HG02870 (cell line): ENCODE data around the gene YAE1.

ENCODE experiments used
- ATAC-seq: cut with Tn5 transposase; IDR thresholded peaks from one replicate; pipeline ENCODE4 v1.9.1; 2021; ENCODE audit warnings: mild to moderate bottlenecking, moderate library complexity; ENCODE audit not compliant: unreplicated experiment

Gene YAE1

DNA sequence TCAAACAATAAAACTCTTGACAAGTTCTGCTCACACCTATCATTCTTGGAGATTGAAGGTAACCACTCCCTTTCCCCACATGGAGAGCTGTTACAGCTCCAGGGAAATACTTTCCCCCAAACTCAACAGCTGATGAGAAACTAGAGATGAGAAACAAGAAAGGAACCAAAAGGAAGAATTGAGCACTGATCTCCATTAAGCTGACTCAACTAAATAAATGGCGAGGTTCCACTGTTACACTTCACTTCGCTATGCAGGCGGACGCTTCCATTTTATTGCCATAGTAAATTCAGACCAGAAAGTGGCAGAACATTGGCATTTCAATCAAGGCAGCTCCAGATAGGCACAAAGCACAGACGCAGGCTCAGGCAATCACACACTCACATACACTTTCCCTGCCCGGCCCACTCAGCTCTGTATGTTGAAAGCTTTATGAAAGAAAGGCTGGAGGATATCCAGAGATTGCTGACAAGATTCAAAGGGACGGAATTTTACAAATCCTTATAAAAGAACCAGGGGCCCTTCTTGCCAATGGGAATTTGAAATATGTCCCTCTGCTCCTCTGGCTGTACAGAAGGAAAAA is 11.5 kb upstream of the YAE1 start:
- no peak for ATAC-seq

DNA sequence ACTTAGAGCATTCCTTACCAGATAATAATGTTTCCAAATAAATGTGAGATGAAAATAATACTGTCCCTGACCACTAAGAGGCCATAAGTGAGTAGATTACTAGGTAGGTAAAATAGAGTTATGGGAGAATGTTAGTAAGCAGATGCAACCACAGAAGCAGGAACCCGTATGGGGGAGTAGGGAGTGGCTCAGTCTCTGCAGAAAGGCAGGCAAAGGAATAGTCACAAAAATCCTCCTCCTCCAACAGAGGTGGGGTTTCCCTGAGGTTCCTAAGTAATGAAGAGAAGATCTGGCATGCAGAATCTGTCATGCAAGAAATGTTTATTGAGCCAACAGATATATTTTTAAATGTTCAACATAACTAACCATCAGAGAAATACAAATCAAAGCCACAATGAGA is 9.0 kb upstream of the YAE1 start:
- ATAC-seq = no peak

DNA sequence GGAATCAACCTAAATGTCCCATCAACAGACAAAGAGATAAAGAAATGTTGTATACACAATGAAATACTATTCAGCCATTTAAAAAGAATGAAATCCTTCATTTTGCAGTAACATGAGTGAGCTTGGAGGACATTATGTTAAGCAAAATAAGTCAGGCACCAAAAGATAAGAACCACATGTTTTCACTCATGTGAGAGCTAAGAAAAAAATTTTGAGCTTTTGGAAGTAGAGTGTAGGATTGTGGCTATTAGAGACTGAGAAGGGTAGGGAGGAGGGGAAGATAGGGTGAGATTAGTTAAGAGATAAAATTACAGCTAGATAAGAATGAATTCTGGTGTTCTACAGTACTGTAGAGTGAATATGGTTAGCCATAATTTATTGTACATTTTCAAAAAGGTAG is 8.3 kb upstream of the YAE1 start:
- ATAC-seq = no peak

DNA sequence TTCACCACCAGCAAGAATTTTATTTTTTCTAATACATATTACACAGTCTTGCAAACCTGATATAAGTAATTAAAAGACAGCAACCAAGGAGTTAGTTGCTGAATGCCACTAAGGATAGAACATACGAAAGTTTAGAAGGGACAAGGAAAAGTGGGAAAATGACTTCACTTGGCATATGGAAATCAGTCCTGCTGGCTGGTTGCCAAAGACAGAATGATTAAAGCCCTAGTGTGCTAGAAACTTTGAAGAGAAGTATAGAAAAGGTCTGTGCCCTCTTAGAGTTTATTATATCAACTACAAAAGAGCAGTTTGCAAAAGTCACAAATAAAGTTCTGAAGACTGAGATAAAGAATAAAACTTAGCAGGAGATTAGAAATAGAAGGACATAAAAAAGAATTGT is 5.8 kb upstream of the YAE1 start:
- no peak for ATAC-seq

DNA sequence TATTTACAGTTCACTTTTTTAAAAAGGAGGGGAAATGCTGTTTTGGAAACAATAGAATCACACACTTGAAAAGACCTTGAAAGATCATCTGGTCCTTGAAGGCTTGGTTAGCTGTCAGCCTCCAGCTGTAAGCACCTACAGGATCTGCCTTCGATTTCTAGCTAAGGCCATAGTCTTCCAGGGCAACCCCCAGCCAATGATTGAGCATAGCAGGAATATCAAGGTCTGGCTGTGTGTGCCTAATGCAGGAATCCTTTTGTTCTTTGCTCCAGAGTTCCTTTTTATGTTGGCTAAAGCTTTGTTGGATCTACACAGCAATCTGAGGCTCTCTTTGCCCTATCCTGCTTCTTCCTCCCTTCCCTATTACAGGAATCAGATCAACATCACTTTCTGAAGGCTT is 5.2 kb upstream of the YAE1 start:
- ATAC-seq = no peak

DNA sequence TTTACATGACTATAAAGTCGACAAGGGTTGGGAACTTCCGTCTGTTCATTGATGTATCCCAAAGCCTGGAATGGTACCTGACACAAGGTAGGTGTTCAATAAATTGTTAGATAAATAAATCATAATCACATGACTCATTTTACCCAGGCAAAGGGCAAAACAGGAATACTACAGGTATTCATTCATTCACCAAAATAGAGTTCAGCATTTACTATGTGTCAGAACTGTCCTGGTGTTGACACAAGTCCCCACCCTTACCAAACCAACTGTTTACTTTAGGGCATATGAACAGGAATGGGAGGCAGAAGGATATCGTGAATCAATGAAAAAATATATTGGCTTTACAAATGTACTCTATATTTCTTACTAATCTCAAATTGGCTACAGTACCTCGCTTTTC is 666 bp upstream of the YAE1 start:
- ATAC-seq = no peak

DNA sequence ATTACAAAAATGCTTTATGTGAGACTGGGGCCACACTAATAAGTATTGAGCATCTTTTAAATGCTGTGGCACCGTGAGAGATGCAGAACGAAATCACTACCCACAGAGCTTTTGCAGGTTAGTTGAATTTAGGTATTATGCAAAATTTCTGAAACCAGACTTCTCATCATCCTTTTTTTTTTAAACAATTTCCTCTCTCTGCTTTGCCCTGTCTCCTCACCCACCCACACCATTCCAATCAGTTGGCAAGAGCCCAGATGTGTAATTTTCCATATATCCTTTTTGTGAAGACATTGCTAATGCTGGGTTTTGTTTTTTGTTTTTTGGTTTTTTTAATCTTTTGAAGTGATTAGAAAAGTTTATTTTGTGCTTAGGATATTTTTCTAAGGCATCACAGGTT is 1.1 kb downstream of the YAE1 start:
- no peak for ATAC-seq

DNA sequence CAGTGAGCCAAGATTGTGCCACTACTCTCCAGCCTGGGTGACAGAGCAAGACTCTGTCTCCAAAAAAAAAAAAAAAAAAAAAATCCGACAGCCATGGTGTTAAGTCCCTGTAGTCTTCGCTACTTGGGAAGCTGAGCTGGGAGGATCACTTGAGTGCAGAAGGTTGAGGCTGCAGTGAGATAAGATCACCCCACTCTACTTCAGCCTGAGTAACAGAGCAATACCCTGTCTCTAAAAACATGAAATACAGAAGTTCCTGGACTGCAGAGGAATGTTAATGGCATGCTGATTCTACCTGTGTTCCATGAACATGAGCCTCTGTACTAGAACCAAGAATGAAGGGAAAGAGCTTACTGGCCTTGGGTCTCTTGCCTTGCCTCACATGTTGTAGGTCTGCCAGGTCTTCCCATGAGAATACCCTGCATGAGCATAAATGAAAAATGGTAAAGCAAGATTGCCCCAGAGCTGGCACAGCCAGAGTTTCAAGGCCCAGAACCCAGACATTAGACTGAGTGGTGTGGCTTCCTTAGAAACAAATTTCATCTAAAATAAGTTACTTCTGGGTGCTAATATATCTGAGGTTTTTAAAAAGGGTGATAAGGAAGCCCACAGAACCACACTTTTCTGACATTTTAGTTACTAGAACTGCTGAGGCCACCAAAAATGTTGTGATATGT is 8.6 kb downstream of the YAE1 start:
- ATAC-seq = no peak

DNA sequence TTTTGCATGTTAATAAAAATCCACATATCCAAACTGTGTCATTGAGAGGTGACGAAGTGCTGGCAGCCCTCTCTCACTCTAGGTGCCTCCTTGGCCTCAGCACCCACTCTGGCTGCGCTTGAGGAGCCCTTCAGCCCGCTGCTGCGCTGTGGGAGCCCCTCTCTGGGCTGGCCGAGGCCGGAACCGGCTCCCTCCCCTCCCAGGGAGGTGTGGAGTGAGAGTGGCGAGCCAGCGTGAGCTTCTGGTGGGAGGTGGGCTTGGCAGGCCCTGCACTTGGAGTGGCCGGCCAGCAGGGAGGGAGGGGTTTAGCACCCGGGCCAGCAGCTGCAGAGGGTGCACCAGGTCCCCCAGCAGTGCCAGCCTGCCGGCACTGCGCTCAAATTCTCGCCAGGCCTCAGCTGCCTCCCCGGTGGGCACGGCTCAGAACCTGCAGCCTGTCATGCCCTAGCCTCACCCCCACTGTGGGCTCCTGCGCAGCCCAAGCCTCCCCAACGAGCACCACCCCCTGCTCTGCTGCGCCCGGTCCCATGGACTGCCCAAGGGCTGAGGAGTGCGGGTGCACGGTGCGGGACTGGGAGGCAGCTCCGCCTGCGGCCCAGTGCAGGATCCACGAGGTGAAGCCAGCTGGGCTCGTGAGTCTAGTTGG is 11.1 kb downstream of the YAE1 start:
- no peak for ATAC-seq

DNA sequence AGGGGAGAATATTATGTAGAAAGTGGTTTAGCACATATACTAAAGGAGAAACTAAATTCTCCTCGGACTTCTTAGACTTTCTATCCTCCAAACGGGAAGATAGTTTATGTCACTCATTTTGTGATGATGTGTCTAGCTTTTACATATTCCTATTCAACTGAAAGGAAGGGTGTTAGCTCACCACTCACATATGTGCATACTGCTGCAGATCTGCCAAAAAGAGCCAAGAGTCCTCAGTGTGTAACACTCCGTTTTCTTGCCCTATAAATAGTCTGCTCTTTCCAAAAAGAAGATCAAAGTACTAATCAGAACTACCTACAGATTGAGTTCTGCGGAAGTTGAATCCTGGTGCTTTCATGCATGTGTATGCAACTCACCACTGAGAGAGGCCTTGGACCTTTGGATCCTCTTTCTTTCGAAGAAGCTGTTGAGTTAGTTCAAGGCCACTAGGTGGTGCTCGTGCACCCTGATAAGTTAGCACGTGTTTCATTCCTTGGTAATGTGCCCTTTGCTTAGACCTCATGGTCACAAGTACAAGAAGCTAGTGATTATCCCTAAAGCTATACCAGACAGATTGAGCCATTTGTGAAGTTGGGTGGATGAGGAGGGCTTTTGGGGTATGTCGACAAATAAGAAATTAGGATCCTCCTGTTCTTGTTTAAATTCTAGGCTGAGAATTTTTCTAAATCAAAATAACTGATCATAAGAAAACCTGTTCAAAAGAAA is 14.1 kb downstream of the YAE1 start:
- ATAC-seq = peak; percentile 90

DNA sequence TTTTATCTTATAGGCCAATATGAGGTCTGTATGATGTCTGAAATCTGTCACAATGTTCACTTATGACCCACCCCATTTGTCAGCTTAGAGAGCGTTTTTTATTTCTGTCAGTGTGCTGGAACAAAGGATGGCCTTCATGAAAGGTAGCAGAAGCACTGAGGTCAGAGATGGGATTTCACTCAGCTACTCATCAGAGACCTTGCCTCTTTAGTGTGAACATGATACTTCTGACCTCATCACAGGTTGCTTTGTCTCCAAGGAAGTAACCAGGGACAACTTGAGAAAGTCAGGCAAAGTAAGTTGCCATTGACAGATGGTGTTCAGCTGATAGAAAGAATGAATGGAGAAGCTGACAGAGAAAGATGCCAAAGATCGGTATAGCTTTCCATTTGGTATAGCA is 16.3 kb downstream of the YAE1 start:
- ATAC-seq = no peak

DNA sequence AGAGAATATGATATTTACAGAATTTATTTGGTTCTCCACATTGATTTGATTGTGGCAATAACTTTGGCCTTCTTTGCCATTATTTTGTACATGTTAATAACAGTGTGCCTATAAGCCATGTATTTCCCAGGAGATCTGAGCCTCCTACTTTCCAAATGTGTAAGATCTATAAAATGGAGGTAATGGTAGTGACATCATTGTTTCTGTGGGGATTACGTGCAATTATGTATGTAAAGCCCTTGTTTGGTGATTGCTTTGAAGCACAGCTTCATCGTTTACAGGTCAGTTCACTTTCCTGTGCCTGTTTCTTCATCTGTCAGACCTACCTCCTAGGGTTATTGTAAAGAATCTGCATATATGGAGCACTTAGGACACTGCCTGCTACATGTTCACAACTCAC is 17.3 kb downstream of the YAE1 start:
- no peak for ATAC-seq

DNA sequence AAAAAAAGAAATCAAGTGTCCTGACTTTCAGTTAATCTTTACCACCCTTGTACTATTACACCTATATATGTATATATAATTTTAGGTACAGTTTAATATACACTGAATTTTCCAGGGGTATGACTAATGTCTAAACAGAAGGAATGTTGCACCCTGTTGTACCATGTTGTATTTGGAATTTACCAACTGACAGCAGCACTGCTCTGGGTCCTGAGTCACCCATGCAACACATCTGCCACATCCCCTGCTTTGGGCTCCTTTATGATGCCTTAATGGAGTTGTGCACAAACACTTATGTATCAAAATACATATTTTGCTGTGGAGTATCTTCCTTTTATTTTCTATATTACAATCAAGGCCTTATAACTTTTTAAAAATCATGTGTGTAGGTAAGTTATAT is 21.2 kb downstream of the YAE1 start:
- no peak for ATAC-seq

DNA sequence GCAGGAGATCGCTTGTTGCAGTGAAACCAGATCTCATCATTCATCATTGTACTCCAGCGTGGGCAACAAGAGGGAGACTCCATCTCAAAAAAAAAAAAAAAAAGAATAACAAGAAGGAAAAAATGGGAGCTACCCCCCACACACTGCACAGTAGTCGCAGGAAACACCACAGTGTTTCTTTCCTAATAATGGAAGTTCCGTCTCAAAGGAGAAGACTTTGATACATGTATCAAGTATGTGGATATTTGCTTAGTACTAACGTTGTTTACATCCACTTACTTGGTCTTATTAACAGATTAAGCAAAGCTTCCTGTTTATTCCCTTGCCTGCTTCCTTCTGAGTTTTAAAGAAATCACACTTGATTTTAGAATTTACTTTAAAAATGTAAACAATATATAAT is 22.2 kb downstream of the YAE1 start:
- ATAC-seq = no peak

DNA sequence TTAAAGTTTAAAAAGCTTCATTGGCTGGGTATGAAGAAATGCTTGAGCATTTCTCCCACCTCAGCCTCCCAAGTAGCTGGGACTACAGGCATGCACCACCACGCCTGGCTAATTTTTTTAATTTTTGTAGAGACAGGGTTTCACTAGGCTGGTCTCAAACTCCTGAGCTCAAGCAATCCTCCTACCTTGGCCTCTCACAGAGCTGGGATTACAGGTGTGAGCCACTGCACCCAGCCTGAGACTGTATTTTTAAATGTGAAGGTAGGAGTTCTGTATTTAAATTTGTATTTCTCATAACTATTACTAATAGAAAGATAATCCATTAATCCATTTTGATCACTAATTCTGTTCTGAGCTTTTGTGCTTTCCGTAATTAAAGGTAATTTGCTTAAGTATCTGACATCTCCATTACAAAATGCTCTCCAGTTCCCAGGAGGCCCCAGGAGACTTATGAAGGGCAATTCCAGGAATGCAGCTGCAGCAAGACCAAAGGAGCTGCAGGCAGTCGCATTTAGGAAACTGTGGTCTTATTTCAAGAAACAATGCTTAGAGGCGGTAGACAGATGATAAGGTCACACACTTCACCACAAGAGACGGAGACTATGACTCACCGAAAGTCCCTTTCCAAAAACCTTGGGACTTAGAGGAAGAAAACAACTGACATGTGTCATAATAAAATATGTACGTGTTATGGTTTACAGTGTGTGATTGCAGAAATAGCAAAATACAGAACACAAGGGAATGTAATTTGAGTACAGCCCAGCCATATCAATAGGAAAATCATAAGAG is 23.3 kb downstream of the YAE1 start:
- ATAC-seq = peak; percentile 97

DNA sequence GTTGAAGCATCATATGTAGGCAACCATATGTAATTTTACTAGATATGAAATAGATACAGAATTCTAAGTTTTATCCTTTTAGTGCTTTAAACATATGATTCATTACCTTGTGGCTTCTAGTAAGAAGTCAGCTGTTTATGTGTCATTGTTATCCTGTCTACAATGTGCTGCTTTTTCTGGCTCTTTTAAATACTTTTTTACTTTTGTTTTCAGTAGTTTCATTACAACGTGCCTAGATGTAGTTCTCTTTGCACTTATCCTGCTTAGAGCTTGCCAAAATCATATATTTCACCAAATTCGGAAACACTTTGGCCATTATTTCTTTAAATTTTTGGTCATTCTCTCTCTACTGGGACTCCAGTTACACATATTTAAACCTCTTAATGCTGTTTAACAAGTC is 26.4 kb downstream of the YAE1 start:
- no peak for ATAC-seq

DNA sequence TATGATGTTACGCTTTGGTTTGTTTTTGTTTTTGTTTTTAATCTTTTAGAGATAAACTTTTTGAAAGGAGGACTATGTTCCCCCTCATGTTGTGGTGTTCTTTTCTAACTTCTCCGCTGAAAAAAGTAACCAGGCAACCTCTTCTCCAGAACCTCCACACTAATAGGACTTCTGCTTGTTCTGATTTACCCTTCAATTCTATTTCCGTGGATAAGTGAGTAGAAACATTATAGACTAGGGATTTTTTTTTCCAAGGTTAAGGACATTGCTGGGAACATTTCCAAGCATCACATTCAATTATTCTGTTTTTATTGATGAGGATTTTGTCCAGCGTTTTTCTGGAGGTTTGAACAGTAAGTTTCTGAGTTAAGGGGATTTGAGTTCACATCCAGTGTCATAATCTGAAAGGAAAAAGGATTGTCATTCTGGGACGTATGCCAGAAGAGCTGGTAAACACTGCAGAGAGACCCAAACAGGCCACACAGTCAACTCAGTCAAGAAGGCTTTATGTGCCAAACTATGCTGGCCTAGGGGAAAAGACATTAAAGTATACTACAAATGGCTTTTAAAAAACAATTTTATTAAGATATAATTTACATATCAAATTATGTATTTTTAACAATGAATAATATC is 28.9 kb downstream of the YAE1 start:
- no peak for ATAC-seq

DNA sequence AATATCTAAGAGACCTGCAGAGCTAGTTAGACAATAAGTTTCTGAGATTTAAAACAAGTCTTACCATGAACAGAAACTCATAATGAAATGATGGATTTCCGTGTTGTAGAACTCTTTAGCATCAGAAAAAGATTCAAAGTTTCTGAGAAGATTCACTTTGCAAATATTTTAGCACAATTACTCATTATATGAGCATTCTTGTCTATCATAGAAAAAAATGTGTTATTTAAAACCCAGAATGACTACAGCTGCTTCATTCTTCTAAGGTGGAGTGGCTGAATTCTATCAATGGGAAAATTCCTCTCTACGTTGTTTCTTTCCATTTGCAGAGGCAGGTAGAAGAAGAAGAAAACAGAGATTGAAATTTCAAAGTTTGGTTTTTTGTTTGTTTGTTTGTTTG is 36.1 kb downstream of the YAE1 start:
- ATAC-seq = no peak

DNA sequence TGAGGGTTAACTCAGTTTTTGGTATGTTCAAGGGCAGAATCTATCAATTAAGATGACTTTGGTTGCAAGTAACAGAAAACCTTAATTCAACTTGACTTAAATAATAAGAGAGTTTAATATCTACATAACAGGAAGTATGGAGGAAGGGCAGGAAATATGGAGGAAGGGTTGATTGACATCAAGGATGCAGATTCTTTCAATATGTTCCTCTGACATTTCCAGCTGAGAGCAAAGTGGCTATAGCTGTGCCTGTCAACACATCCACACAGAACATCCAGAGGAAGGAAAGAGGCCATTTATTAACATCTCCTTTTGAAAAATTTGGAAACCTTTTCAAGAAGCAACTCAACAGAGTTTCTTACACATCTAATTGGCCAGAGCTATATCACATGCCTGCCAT is 37.7 kb downstream of the YAE1 start:
- no peak for ATAC-seq

DNA sequence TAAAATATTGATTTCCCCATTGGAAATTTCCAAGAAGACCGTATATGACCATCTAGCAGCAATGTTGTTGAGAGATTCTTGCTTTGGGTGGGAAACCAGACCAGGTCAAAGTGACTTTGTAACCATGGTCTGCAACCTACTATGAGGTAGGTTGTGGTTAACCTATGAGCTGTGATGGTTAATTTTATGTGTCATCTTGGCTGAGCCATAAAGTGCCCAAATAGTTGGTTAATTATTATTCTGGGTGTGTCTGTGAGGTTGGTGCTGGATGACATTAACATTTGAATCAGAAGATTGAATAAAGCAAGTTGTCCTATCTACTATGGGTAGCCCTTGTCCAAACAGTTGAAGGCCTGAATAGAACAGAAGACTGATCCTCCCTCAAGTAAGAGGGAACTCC is 38.9 kb downstream of the YAE1 start:
- ATAC-seq = no peak

DNA sequence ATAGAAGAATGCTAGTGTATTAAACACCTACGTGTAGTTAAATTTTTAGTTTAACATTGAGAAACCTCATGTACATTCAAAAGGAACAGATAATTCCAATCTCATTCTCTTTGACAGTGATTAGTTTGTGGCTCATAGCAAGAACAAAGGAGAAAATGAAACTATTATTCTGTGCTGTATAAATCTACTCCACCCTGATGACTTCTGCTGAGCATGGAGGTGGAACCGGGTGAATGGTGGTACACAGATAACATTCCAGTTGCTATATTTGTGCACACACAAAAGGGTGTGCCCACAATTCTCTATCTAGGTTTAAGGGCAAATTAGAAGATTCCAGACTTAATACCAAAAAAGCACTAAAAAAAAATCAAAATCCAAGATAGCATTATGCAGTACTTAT is 40.1 kb downstream of the YAE1 start:
- ATAC-seq = no peak
